ENCODE results near the gene AHRR. TPM values are rescaled to one million over a fixed set of nuclear protein-coding genes. Genes with fewer than 3 reads are reported as not detected.

The AHRR gene
- total and polyA plus RNA-seq, 9 of the 15 experiments (the other 6 are each of a cell fraction or from before 2014, with no cell fraction given): 0.06 to 1.6 (median 0.75) TPM; not detected in 1

- TF ChIP-seq PKNOX1 (IDR thresholded peaks at IDR 0.05) (peak; percentile 50; the same call in 1 of the 2 replicates), SNRNP70 (optimal IDR thresholded peaks at IDR 0.05; ENCODE audit: low read depth, low read length) (no peak), POLR2AphosphoS2 (IDR thresholded peaks at IDR 0.05; ENCODE audit: low read length) (no peak), SETDB1 (IDR thresholded peaks at IDR 0.05; ENCODE audit: low read length) (no peak), CUX1 (CRISPR knock-in tag; IDR thresholded peaks at IDR 0.05) (0 out of 2 replicates have a peak, but pooled peaks have one; percentile 20), GTF2E2 (tag; IDR thresholded peaks at IDR 0.05) (no peak), NFIC (IDR thresholded peaks at IDR 0.05) (0 out of 2 replicates have a peak, but pooled peaks have one; percentile 16), ASH1L (IDR thresholded peaks at IDR 0.05; ENCODE audit: borderline replicate concordance, low read depth, partially characterized antibody) (peak; percentile 15), POLR2AphosphoS5 (IDR thresholded peaks at IDR 0.05; ENCODE audit: control insufficient read depth, insufficient read depth, low read depth, low read length) (peak; percentile 76; the same call in 1 of the 2 replicates), ZBTB9 (CRISPR knock-in tag; IDR thresholded peaks at IDR 0.05) (peak; percentile 51), VEZF1 (CRISPR knock-in tag; IDR thresholded peaks at IDR 0.05) (peak; percentile 80), PCBP1 (IDR thresholded peaks at IDR 0.05; ENCODE audit: low read depth, low read length, poor library complexity, severe bottlenecking) (peak; percentile 73), EP400 (IDR thresholded peaks at IDR 0.05) (peak; percentile 83), MCM5 (IDR thresholded peaks at IDR 0.05; ENCODE audit: low read depth) (no peak), POLR2B (IDR thresholded peaks at IDR 0.05; ENCODE audit: low read depth, partially characterized antibody) (peak; percentile 81), RB1 (IDR thresholded peaks at IDR 0.05; ENCODE audit: low read depth) (peak; percentile 81), SIN3A (IDR thresholded peaks at IDR 0.05; ENCODE audit: borderline replicate concordance in 2 of 2, control insufficient read depth in 1 of 2, low read depth in 2 of 2, low read length in 2 of 2) (peak; percentile 35 to 58; a peak in 1 of 4 replicates)
Observed at GRCh38 chr5:442335-443238, 121.1 kb downstream of the AHRR start, which contains the start of gene EXOC3 (continued).
